Activated CD4-positive, alpha-beta T cell treated with anti-CD3 and anti-CD28 coated beads for 4 hours (primary cell): ENCODE measurements around the gene CYB561D2.
"Not testable (repeated sequence)": the region's sequence is repeated elsewhere in the genome, so short reads cannot be mapped to it uniquely, and the experiment has no call there.

ENCODE experiments used
- DNase-seq, 2 donors: peaks; one replicate each; pipeline ENCODE4 v3.0.0-alpha.2; 2020

Gene CYB561D2

GRCh38 chr3:50350527-50351322, at the start of gene CYB561D2, which contains the start of gene NPRL2:
Gene CYB561D2, plus strand, starts transcription at chr3:50350862. Its CDS starts 572 bp downstream, at chr3:50351434.
Gene NPRL2, minus strand, starts transcription at chr3:50350775. Its CDS starts 123 bp downstream, at chr3:50350652.
- peak; percentile 97 to 99 for DNase-seq

GRCh38 chr3:50302095-50303012, 48.3 kb upstream of the CYB561D2 start:
- DNase-seq: no peak

GRCh38 chr3:50303013-50303815, 47.4 kb upstream of the CYB561D2 start, which contains the start of gene HYAL1:
Gene HYAL1, minus strand, starts transcription at chr3:50303574. Its CDS starts 618 bp downstream, at chr3:50302956.
- DNase-seq: no peak

- DNase-seq: no peak
Measured at GRCh38 chr3:50304601-50305000, 46.1 kb upstream of the CYB561D2 start.

- not testable (repeated sequence) for DNase-seq
Measured at GRCh38 chr3:50312041-50312440, 38.6 kb upstream of the CYB561D2 start.

- no peak for DNase-seq
Measured at GRCh38 chr3:50314342-50314741, 36.3 kb upstream of the CYB561D2 start.

GRCh38 chr3:50314816-50315215, 35.8 kb upstream of the CYB561D2 start:
- DNase-seq: no peak

GRCh38 chr3:50316657-50317242, 33.9 kb upstream of the CYB561D2 start:
- peak; percentile 71 to 73 for DNase-seq

- peak in 1 of 2 donors; percentile 1 for DNase-seq
Measured at GRCh38 chr3:50317300-50317699, 33.4 kb upstream of the CYB561D2 start.

GRCh38 chr3:50318163-50318562, 32.5 kb upstream of the CYB561D2 start:
- DNase-seq: no peak

GRCh38 chr3:50318615-50319014, 32.0 kb upstream of the CYB561D2 start:
- DNase-seq: peak in 1 of 2 donors; percentile 1

- no peak for DNase-seq
Measured at GRCh38 chr3:50319181-50319893, 31.3 kb upstream of the CYB561D2 start.

- DNase-seq: peak in 1 of 2 donors; percentile 3
Measured at GRCh38 chr3:50319894-50320625, 30.6 kb upstream of the CYB561D2 start.

GRCh38 chr3:50320853-50321335, 29.8 kb upstream of the CYB561D2 start:
- DNase-seq: peak; percentile 65 to 75

- DNase-seq: peak; percentile 82 to 85
Measured at GRCh38 chr3:50321336-50322114, 29.1 kb upstream of the CYB561D2 start.

GRCh38 chr3:50322115-50322385, 28.6 kb upstream of the CYB561D2 start:
- no peak for DNase-seq

- DNase-seq: peak in 1 of 2 donors; percentile 2
Measured at GRCh38 chr3:50322386-50323091, 28.1 kb upstream of the CYB561D2 start, which contains the start of gene HYAL2. Gene HYAL2, minus strand, starts transcription at chr3:50322745. Its CDS starts 2,256 bp downstream, at chr3:50320489.

- peak in 1 of 2 donors; percentile 1 for DNase-seq
Measured at GRCh38 chr3:50323092-50323600, 27.5 kb upstream of the CYB561D2 start.
